GM20000 (cell line): Measurements from ENCODE around the gene C1orf167.

Source experiments
- DNase-seq: peaks from one replicate; pipeline ENCODE4 v3.0.0; 2012; ENCODE audit warnings: low spot score
- CTCF ChIP-seq: IDR thresholded peaks from 2 replicates; pipeline ENCODE4 v1.5.1; 2012; ENCODE audit warnings: mild to moderate bottlenecking, control low read depth; ENCODE audit errors: extremely low read depth, missing control alignments

The C1orf167 gene, protein sequence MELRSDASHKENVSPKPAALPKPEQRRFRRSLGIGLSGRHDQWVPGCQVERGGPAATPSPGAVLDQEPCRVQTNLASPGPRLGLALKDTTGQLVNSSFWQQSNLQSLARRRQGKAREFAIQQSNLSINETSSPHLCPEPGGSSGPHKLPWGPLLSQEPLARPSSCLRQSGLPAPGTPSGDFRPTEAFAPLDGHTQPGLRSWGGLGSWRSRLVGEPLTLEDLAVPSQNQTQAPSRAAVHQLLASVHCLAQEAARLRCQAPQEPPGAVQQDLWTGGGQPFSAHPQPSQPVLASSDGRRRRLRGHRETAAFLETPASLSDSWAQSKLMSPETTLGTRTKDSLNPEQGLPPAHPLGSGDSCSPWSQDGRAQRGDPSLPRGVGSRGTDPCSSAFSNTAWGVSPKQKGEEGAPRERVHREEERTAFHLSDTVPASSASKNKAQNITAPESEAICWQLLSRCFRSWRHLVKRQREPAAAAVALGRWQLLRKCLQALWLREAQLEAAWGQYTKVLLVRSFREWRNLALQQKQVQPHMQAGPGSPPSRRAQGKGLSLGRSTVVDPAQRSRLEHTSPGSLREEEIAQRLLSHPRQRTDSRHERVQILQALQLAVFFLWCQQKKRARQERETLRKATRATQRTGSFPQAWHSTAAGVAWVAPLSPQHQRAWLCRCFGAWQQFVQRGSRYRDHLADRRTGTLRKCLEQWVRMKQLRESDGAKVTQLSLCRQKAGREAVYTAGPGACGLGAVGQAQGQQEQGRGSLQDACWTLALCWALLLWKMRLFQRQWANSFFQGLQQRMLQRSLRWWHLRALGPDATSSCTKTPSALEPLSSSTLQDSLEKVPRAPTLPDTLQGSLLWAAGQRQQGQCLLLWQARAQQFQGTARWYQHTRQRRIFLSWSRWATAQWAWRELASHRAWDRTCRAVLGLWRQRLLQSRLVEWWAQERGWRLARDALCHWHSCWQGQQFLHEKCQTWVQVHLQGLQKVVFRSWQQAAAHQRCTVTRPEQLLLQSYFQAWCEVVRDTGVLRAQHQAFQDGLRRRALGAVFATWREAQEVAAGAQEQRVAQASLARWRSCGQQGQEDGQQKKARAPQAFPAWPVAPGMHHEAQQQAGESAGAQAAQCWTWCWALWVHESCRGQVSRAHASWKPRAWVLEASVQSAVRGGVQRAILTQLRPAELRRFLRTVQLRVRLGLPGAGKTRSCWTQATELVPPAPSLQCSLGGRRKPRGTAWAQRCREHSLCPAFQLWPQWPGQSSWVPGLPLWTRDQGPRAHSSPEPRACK (N-terminal part only)

DNA sequence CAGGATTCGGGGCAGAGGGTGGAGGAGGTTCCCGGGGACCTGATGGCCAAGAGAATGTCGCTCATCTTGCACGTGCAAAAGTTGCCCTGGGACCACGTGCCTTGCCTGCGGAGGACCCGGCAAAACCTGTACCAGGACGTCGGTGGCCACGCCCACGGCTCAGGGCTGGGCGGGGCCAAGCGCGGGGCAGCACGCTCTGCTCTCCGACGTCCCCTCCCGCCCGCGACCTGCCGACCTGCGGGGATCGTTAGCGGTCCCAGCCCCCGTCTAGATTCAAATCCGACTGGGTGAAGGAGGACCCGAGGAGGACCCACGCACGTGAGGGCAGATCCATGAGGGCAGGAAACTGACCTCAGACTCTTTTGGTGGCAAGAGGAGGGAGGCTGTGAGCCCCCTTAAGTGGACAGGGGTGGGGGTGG, at the start of gene C1orf167:
Gene C1orf167 (plus strand): TSS at position 206 of the 419 bp plus-strand sequence. CDS start 2,208 bp downstream, outside the sequence.
- DNase-seq: no peak
- no peak for TF ChIP-seq CTCF

GRCh38 chr1:11712285-11712684, 49.7 kb upstream of the C1orf167 start:
- TF ChIP-seq CTCF: no peak
- no peak for DNase-seq

DNA sequence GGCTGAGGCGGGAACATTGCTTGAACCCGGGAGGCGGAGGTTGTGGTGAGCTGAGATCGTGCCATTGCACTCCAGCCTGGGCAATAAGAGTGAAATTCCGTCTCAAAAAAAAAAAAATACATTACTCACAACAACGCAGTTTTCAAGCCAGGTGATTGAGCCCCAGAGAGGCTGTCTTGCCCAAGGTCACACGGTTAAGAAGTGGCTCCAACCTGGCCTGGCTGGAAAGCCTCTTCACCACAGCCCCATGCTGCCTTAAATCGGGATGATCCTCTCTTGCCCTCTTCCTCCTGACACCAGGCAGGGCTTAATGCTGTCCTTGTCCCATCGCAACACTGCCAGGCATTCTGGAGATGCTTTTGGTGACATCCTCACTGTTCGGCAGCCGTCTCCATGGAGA, 48.9 kb upstream of the C1orf167 start:
- no peak for DNase-seq
- TF ChIP-seq CTCF: no peak

DNA sequence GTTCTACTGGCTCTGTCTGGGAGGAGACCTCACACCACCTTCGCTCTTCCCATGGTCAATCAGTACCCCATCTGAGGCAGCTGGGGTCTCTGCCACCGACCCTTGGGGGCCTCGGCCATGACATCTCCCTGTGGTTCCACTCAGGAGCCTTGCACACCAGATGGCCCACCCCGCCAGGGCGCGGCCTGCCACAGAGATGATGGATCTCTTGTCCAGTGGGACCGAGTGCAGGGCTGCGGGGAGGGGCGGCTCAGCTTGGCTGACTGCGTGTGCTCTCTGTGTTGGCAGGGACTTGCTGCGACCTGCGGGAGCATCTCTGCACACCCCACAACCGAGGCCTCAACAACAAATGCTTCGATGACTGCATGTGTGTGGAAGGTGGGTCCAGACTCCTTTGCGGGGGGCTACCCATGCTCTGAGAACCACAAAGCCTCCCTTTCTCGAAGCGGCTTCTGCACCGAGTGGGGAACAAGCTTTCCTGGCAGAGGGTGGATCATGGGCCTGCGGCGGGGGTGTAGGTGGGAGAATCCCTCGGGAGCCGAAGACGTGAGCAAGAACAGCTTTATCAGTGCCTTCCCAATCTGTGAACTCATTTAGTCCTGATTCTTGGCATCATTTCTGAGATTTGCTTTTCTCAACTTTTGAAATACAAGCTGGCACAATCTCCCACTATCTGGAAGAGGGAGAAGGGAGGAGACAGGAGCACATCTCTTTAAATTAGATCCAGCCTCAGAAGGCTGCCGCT, 47.0 kb upstream of the C1orf167 start:
- DNase-seq: no peak
- TF ChIP-seq CTCF: no peak

GRCh38 chr1:11719313-11720032, 42.5 kb upstream of the C1orf167 start:
- TF ChIP-seq CTCF: peak; percentile 99
- peak; percentile 73 for DNase-seq

DNA sequence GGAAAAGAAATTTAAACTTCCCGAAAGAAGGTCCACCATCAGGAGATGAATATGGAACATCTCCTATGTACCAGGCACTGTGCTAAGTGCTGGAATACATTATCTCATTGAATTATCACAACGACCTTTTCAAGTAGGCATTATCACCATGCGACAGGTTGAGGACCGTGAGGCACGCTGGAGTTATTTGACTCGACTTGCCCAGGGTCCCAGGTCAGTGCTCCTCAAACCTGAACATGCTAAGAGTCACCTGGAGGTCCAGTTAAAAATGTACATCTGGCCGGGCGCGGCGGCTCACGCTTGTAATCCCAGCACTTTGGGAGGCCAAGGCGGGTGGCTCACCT, 42.0 kb upstream of the C1orf167 start:
- no peak for TF ChIP-seq CTCF
- DNase-seq: no peak
